PC-3 (cell line): ENCODE data around the gene VPS8. TPM values are rescaled to one million over a fixed set of nuclear protein-coding genes. Genes with fewer than 3 reads are reported as not detected.

Experiments
- ATAC-seq: fragments of 200-7000 bp; cut with Tn5 transposase; 2 replicates; pipeline ENCODE4 v1.9.1; 2020; ENCODE audit warnings: mild to moderate bottlenecking, moderate library complexity
- BruUV-seq: library from RNA; stranded (reverse); fragments of 400-500 nt; replicated peaks from 2 replicates; lab custom pipeline; 2021; lab: Mats Ljungman, UMichigan
- CTCF ChIA-PET: fragments of 300-600 bp; sonication (Branson Sonifier 250); formaldehyde crosslinking; loops from one replicate; lab custom pipeline; 2022; ENCODE audit warnings: antibody characterized with exemption; lab: Charles Lee
- POLR2A ChIA-PET: fragments of 300-600 bp; sonication (Branson Sonifier 250); formaldehyde crosslinking; loops from one replicate; lab custom pipeline; 2022; ENCODE audit warnings: antibody characterized with exemption; ENCODE audit not compliant: unreplicated experiment; lab: Charles Lee
- DNase-seq: peaks from one replicate; pipeline ENCODE4 v3.0.0-alpha.2; 2015
- H2AFZ ChIP-seq: fragments of 300-600 bp; sonication (generic); 2 replicates; pipeline ENCODE4 v1.6.0; 2016; ENCODE audit warnings: antibody characterized with exemption, low read length
- H3F3A ChIP-seq: fragments of 300-600 bp; sonication (generic); one replicate; pipeline ENCODE4 v1.6.0; 2017; ENCODE audit warnings: antibody characterized with exemption, low read length, control low read depth, mild to moderate bottlenecking; ENCODE audit not compliant: unreplicated experiment
- H3K27ac ChIP-seq: fragments of 300-600 bp; sonication (generic); 2 replicates; pipeline ENCODE4 v1.5.1; 2016; ENCODE audit warnings: mild to moderate bottlenecking, low read length
- H3K27me3 ChIP-seq: fragments of 300-600 bp; sonication (generic); 2 replicates; pipeline ENCODE4 v1.6.1; 2016; ENCODE audit warnings: low read length, mixed read lengths
- H3K36me3 ChIP-seq: fragments of 300-600 bp; sonication (generic); 2 replicates; pipeline ENCODE4 v1.6.1; 2016; ENCODE audit warnings: low read depth, mixed run types, low read length, mixed read lengths
- H3K4me1 ChIP-seq: fragments of 300-600 bp; sonication (generic); 2 replicates; pipeline ENCODE4 v1.5.1; 2016; ENCODE audit warnings: low read length; ENCODE audit not compliant: insufficient read depth
- H3K4me2 ChIP-seq: fragments of 300-600 bp; sonication (generic); 2 replicates; pipeline ENCODE4 v1.6.0; 2016; ENCODE audit warnings: low read length
- H3K4me3 ChIP-seq: fragments of 300-600 bp; sonication (generic); 2 replicates; pipeline ENCODE4 v1.5.1; 2016; ENCODE audit warnings: mild to moderate bottlenecking, low read length, mixed read lengths
- H3K79me2 ChIP-seq: fragments of 300-600 bp; sonication (generic); 2 replicates; pipeline ENCODE4 v1.6.1; 2017; ENCODE audit warnings: low read length, mixed read lengths
- H3K9ac ChIP-seq: fragments of 300-600 bp; sonication (generic); 2 replicates; pipeline ENCODE4 v1.6.0; 2016; ENCODE audit warnings: mild to moderate bottlenecking, low read length
- H3K9me2 ChIP-seq: fragments of 300-600 bp; sonication (generic); replicated peaks from 2 replicates; pipeline ENCODE4 v1.6.1; 2016; ENCODE audit warnings: mixed run types, low read length, mixed read lengths
- H3K9me3 ChIP-seq: fragments of 300-600 bp; sonication (generic); 2 replicates; pipeline ENCODE4 v1.6.1; 2016; ENCODE audit warnings: low read length, mixed read lengths
- H4K20me1 ChIP-seq: fragments of 300-600 bp; sonication (generic); 2 replicates; pipeline ENCODE4 v1.6.1; 2016; ENCODE audit warnings: low read length, mixed read lengths
- EZH2 ChIP-seq: fragments of 300-600 bp; sonication (generic); IDR thresholded peaks from one replicate; pipeline ENCODE4 v1.6.1; 2017; ENCODE audit warnings: antibody characterized with exemption, mild to moderate bottlenecking, low read length; ENCODE audit not compliant: unreplicated experiment
- EZH2phosphoT487 ChIP-seq: fragments of 300-600 bp; sonication (generic); IDR thresholded peaks from 2 replicates; pipeline ENCODE4 v1.6.1; 2018; ENCODE audit warnings: mild to moderate bottlenecking, antibody characterized with exemption, low read length, borderline replicate concordance
- intact Hi-C: fragments of 100-400 bp; cut with micrococcal nuclease; formaldehyde crosslinking; loops from 2 replicates; pipeline ENCODE4 v1.9.0; 2023
- total RNA-seq: library from RNA; depleted of rRNA; stranded (reverse); fragments of >200 nt; gene quantifications from 2 replicates; pipeline ENCODE4 v1.2.3, GENCODE V29; 2014
- TF ChIP-seq, protein P1 (sequence below): fragments of 300-600 bp; sonication (generic); conservative IDR thresholded peaks from 2 replicates; pipeline ENCODE4 v1.5.1; 2017; ENCODE audit warnings: antibody characterized with exemption, low read depth, mild to moderate bottlenecking, low read length

VPS8 gene
- total RNA-seq, 1 experiment from 2014 or later, result 38.0 TPM

DNA sequence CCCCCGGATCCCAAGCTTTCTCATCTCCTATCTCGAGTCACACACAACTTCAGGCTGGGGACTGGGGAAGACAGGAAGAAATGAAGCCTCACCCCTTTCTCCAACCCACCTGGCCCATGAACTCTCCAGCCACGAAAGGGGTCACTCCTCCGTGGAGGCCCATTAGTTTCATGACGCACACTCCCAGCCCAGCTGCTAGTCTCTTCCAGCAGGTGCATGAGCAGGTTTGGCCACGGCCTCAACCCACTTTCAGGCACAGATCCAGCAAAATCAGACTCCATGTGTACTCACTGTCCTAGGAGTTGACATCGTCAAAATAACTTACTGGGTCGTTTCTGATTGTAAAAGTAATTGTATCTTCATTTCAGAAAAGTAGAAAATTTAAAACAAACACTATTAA, 264.3 kb downstream of the VPS8 start:
- no peak overlapping the region for H2AFZ ChIP-seq
- no TSS peak for BruUV-seq
- intact Hi-C loops, result no loop called here
- H3K79me2 ChIP-seq, result no peaks in the 10 kb centered on the region
- H3K27ac ChIP-seq, result no peak overlapping the region
- no peak overlapping the region for H3K4me2 ChIP-seq
- no peak overlapping the region for H3K9ac ChIP-seq
- ATAC-seq (no peak), DNase-seq (no peak)
- CTCF ChIA-PET, result no interaction called here
- POLR2A ChIA-PET, result no interaction called here
- H3K36me3 ChIP-seq, result no peaks in the 10 kb centered on the region
- TF ChIP-seq EZH2 (no peak), EZH2phosphoT487 (no peak)
- TF ChIP-seq, protein P1, sequence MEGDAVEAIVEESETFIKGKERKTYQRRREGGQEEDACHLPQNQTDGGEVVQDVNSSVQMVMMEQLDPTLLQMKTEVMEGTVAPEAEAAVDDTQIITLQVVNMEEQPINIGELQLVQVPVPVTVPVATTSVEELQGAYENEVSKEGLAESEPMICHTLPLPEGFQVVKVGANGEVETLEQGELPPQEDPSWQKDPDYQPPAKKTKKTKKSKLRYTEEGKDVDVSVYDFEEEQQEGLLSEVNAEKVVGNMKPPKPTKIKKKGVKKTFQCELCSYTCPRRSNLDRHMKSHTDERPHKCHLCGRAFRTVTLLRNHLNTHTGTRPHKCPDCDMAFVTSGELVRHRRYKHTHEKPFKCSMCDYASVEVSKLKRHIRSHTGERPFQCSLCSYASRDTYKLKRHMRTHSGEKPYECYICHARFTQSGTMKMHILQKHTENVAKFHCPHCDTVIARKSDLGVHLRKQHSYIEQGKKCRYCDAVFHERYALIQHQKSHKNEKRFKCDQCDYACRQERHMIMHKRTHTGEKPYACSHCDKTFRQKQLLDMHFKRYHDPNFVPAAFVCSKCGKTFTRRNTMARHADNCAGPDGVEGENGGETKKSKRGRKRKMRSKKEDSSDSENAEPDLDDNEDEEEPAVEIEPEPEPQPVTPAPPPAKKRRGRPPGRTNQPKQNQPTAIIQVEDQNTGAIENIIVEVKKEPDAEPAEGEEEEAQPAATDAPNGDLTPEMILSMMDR, result no peak
- H3K9me2 ChIP-seq, result no peaks in the 10 kb centered on the region
- H4K20me1 ChIP-seq, result no peaks in the 10 kb centered on the region
- no peaks in the 10 kb centered on the region for H3F3A ChIP-seq
- no peaks in the 10 kb centered on the region for H3K4me1 ChIP-seq
- no peak overlapping the region for H3K4me3 ChIP-seq
- H3K9me3 ChIP-seq, result no peaks in the 10 kb centered on the region
- peaks cover 9% of the 10 kb centered on the region for H3K27me3 ChIP-seq

DNA sequence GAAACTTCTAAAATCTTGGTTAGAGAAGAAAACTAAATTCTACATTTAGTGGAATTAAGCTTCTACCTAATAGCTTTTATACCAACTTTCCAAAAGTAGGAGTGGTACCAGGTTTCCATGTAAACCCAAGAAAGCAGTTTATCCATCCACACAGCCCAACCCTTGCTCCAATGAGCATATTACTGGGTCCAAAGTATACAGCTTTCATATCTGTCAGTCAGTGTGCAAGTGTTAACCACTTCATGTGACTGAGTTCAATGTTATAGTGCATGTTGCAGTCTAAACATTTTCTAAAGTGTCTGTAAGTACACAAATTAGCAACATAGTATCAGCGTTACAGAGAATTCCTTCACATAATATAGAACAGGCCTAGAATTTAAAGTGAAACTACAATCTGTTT, 267.7 kb downstream of the VPS8 start:
- H3K9ac ChIP-seq, result no peak overlapping the region
- no peaks in the 10 kb centered on the region for H3K9me3 ChIP-seq
- peaks cover 31% of the 10 kb centered on the region for H3K27me3 ChIP-seq
- H3K9me2 ChIP-seq, result no peaks in the 10 kb centered on the region
- no peak overlapping the region for H3K4me2 ChIP-seq
- intact Hi-C loops, result no loop called here
- H3K27ac ChIP-seq, result no peak overlapping the region
- BruUV-seq, result no TSS peak
- POLR2A ChIA-PET, result no interaction called here
- no peaks in the 10 kb centered on the region for H3K36me3 ChIP-seq
- no peaks in the 10 kb centered on the region for H3F3A ChIP-seq
- no peak overlapping the region for H3K4me3 ChIP-seq
- no peaks in the 10 kb centered on the region for H3K4me1 ChIP-seq
- H2AFZ ChIP-seq, result no peak overlapping the region
- CTCF ChIA-PET, result no interaction called here
- ATAC-seq, result no peak
- no peaks in the 10 kb centered on the region for H4K20me1 ChIP-seq
- TF ChIP-seq EZH2, result no peak
- TF ChIP-seq, protein P1, result no peak
- no peak for TF ChIP-seq EZH2phosphoT487
- H3K79me2 ChIP-seq, result no peaks in the 10 kb centered on the region
- DNase-seq, result no peak

DNA sequence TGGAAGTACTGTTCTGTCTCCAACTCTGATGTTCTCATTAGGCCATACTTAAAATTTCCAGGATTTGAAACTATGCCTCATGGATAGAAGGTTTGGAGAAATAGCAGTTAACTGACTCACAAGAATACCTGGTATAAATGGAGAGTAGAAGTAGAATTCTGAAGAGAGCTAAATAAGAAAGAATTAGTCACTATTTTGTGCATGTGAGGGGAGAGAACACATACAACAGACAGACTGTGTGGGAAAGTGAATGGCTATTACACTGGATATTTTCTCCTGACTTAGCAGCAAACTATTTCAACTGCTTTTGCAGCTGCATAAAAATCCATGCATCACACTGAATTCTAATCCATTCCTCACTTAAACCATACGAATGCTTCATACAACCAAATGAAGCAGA, 269.6 kb downstream of the VPS8 start:
- no peak for ATAC-seq
- DNase-seq, result no peak
- ChIA-PET CTCF (no interaction called here), POLR2A (no interaction called here)
- TF ChIP-seq EZH2phosphoT487 (no peak), EZH2 (no peak)
- TF ChIP-seq, protein P1, result no peak
- no peak overlapping the region for H3K4me3 ChIP-seq
- no peaks in the 10 kb centered on the region for H3K36me3 ChIP-seq
- intact Hi-C loops, result no loop called here
- BruUV-seq, result no TSS peak
- no peaks in the 10 kb centered on the region for H3F3A ChIP-seq
- no peak overlapping the region for H3K4me2 ChIP-seq
- H3K27ac ChIP-seq, result no peak overlapping the region
- H3K9me2 ChIP-seq, result no peaks in the 10 kb centered on the region
- H3K27me3 ChIP-seq, result peaks cover 49% of the 10 kb centered on the region
- no peaks in the 10 kb centered on the region for H3K79me2 ChIP-seq
- no peak overlapping the region for H2AFZ ChIP-seq
- H3K9me3 ChIP-seq, result no peaks in the 10 kb centered on the region
- no peak overlapping the region for H3K9ac ChIP-seq
- no peaks in the 10 kb centered on the region for H3K4me1 ChIP-seq
- no peaks in the 10 kb centered on the region for H4K20me1 ChIP-seq
